ENCODE results near the gene STK39.
"Not testable (repeated sequence)": the region's sequence is repeated elsewhere in the genome, so short reads cannot be mapped to it uniquely, and the experiment has no call there.

Gene STK39

GRCh38 chr2:168247341-168248261, at the start of gene STK39:
Gene STK39 (minus strand): TSS chr2:168247595. CDS start chr2:168247435, 160 bp downstream.
- DNase-seq (ENCODE audit: low read depth in 2 of 3, low spot score in 1 of 3) = peak; percentile 46 to 70 (median 48)

GRCh38 chr2:168295051-168295450, 47.7 kb upstream of the STK39 start:
- DNase-seq (ENCODE audit: low read depth in 2 of 3, low spot score in 1 of 3) = no peak

- no peak for DNase-seq (ENCODE audit: low read depth in 2 of 3, low spot score in 1 of 3)
These were observed 47.0 kb upstream of the STK39 start for GRCh38 chr2:168294409-168294808.

GRCh38 chr2:168293766-168294165, 46.4 kb upstream of the STK39 start:
- DNase-seq (ENCODE audit: low read depth in 2 of 3, low spot score in 1 of 3) = no peak

GRCh38 chr2:168290391-168290790, 43.0 kb upstream of the STK39 start:
- DNase-seq (ENCODE audit: low read depth in 2 of 3, low spot score in 1 of 3) = no peak

- DNase-seq (ENCODE audit: low read depth in 2 of 3, low spot score in 1 of 3) = no peak
These were observed 42.5 kb upstream of the STK39 start for GRCh38 chr2:168289880-168290279.

- no peak for DNase-seq (ENCODE audit: low read depth in 2 of 3, low spot score in 1 of 3)
These were observed 39.1 kb upstream of the STK39 start for GRCh38 chr2:168286535-168286934.

- no peak for DNase-seq (ENCODE audit: low read depth in 2 of 3, low spot score in 1 of 3)
These were observed 31.1 kb upstream of the STK39 start for GRCh38 chr2:168278424-168278888.

GRCh38 chr2:168277276-168277675, 29.9 kb upstream of the STK39 start:
- DNase-seq (ENCODE audit: low read depth in 2 of 3, low spot score in 1 of 3) = no peak

GRCh38 chr2:168272225-168272624, 24.8 kb upstream of the STK39 start:
- no peak for DNase-seq (ENCODE audit: low read depth in 2 of 3, low spot score in 1 of 3)

- not testable (repeated sequence) for DNase-seq (ENCODE audit: low read depth in 2 of 3, low spot score in 1 of 3)
These were observed 15.5 kb upstream of the STK39 start for GRCh38 chr2:168262926-168263325.

GRCh38 chr2:168256448-168256847, 9.1 kb upstream of the STK39 start:
- no peak for DNase-seq (ENCODE audit: low read depth in 2 of 3, low spot score in 1 of 3)

GRCh38 chr2:168255866-168256265, 8.5 kb upstream of the STK39 start:
- DNase-seq (ENCODE audit: low read depth in 2 of 3, low spot score in 1 of 3) = no peak

GRCh38 chr2:168255103-168255502, 7.7 kb upstream of the STK39 start:
- DNase-seq (ENCODE audit: low read depth in 2 of 3, low spot score in 1 of 3) = no peak

- no peak for DNase-seq (ENCODE audit: low read depth in 2 of 3, low spot score in 1 of 3)
These were observed 7.0 kb upstream of the STK39 start for GRCh38 chr2:168254158-168254935.

GRCh38 chr2:168253379-168253778, 6.0 kb upstream of the STK39 start:
- no peak for DNase-seq (ENCODE audit: low read depth in 2 of 3, low spot score in 1 of 3)

- DNase-seq (ENCODE audit: low read depth in 2 of 3, low spot score in 1 of 3) = no peak
These were observed 5.6 kb upstream of the STK39 start for GRCh38 chr2:168252976-168253375.

GRCh38 chr2:168246483-168247340, 683 bp downstream of the STK39 start:
- peak; percentile 36 to 59 (median 54) for DNase-seq (ENCODE audit: low read depth in 2 of 3, low spot score in 1 of 3)

- DNase-seq (ENCODE audit: low read depth in 2 of 3, low spot score in 1 of 3) = no peak
These were observed 1.3 kb downstream of the STK39 start for GRCh38 chr2:168246072-168246482.

GRCh38 chr2:168245074-168245825, 2.1 kb downstream of the STK39 start:
- no peak for DNase-seq (ENCODE audit: low read depth in 2 of 3, low spot score in 1 of 3)
